ENCODE measurements around the gene SH3BP1. TPM values are rescaled to one million over a fixed set of nuclear protein-coding genes. Genes with fewer than 3 reads are reported as not detected.
A peak's percentile ranks its signal among the peaks of the same experiment; 100 is the strongest.

Gene SH3BP1
- total and polyA plus RNA-seq, 7 experiments from 2014 or later: 12.9 to 157 (median 80.4) TPM

DNA sequence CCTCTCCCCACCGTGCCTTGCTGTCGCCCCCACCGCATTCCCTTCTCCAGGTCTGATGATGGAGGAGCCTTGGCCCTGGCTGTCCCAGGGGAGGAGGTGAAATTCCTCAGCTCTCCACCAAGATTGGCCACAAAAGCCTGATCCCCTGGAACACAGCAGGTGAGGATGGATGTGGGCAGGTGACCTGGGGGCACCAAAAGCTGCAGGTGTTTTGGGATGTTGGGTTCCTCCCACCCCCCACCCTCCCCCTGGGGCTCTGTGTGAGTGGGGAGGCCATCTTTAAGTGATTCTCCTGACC lies 58.0 kb downstream of the SH3BP1 start:
- intact Hi-C loops (cut with micrococcal nuclease): loop anchor here in 1 of 2 donors (2.0 kb wide), 1 partner anchor 49 kb away; no protein-coding TSS in a partner anchor
- Histone ChIP-seq H3K27ac (ENCODE audit: low read depth, low read length) (no peak overlapping the region), H3K4me1 (ENCODE audit: control insufficient read depth in 2 of 2, insufficient read depth in 2 of 2, low read length in 2 of 2) (peaks cover 0 to 14% of the 10 kb centered on the region in 2 donors), H3K9me3 (ENCODE audit: control insufficient read depth in 2 of 3, low read length in 3 of 3) (no peaks in the 10 kb centered on the region), H3K36me3 (ENCODE audit: control insufficient read depth in 2 of 3, insufficient read depth in 3 of 3, low read length in 3 of 3) (peaks cover 0 to 18% (median 0%) of the 10 kb centered on the region in 3 experiments), H3K4me3 (ENCODE audit: low read length) (no peak overlapping the region), H3K27me3 (ENCODE audit: control insufficient read depth in 2 of 2, insufficient read depth in 2 of 2, low read length in 2 of 2) (no peaks in the 10 kb centered on the region)
- Mint-ChIP-seq H3K36me3 (peaks cover under 1 to 15% (median 6%) of the 10 kb centered on the region in 5 donors), H3K9me3 (no peaks in the 10 kb centered on the region), H3K27ac (no peak overlapping the region), H3K4me1 (peaks cover 12 to 23% (median 15%) of the 10 kb centered on the region in 7 donors), H3K27me3 (no peaks in the 10 kb centered on the region), H3K4me3 (no peak overlapping the region)
- ChIA-PET CTCF (no interaction called here), POLR2A (interaction anchor here (0.8 kb wide), 1 partner anchor 39 kb away, joined by 3 read pairs; the partner anchor contains the start of gene PDXP)
- DNase-seq (no peak), ATAC-seq (no peak)

DNA sequence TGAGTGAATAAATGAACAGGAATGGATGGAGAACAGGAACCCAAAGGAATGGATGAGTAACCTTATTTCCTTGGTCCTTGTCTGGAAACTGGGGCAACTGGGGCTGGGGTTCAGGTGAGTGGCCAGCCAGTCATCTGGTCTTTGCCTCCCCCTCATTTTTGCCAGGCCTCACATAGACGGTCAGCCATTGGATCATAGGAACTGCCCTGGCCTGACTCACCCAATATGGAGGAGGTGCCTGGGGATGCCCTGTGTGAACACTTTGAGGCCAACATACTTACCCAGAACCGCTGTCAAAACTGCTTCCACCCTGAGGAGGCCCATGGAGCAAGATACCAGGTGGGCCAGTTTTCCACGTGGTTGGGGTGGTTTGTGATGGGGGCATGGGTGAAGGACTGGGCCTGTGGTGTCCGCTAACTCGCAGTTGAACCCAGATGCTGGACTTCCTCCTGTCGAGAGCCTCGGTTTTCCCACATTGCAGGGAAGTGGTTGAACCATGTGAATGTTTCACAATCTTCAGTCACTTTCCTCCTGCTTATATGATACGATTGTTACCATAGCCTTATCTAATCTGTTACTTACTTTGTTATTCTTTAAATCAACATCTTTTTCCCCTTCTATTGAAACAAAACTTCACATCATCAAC lies 61.8 kb downstream of the SH3BP1 start:
- no peak overlapping the region for H3K27ac Mint-ChIP-seq
- H3K36me3 ChIP-seq (ENCODE audit: control insufficient read depth in 2 of 3, insufficient read depth in 3 of 3, low read length in 3 of 3): peaks cover 0 to 8% (median 0%) of the 10 kb centered on the region in 3 experiments
- no peak overlapping the region for H3K4me3 ChIP-seq (ENCODE audit: low read length)
- H3K9me3 ChIP-seq (ENCODE audit: control insufficient read depth in 2 of 3, low read length in 3 of 3): no peaks in the 10 kb centered on the region
- ChIA-PET POLR2A (no interaction called here), CTCF (no interaction called here)
- no peak overlapping the region for H3K4me3 Mint-ChIP-seq
- no peak overlapping the region for H3K27ac ChIP-seq (ENCODE audit: low read depth, low read length)
- intact Hi-C loops (cut with micrococcal nuclease): no loop called here
- ATAC-seq: no peak
- H3K4me1 Mint-ChIP-seq: peaks cover 5 to 12% (median 9%) of the 10 kb centered on the region in 7 donors
- H3K36me3 Mint-ChIP-seq: peaks cover 0 to 15% (median 3%) of the 10 kb centered on the region in 5 donors
- no peaks in the 10 kb centered on the region for H3K27me3 ChIP-seq (ENCODE audit: control insufficient read depth in 2 of 2, insufficient read depth in 2 of 2, low read length in 2 of 2)
- no peak for DNase-seq
- no peaks in the 10 kb centered on the region for H3K27me3 Mint-ChIP-seq
- H3K4me1 ChIP-seq (ENCODE audit: control insufficient read depth in 2 of 2, insufficient read depth in 2 of 2, low read length in 2 of 2): peaks cover 0 to 6% of the 10 kb centered on the region in 2 donors
- H3K9me3 Mint-ChIP-seq: no peaks in the 10 kb centered on the region

DNA sequence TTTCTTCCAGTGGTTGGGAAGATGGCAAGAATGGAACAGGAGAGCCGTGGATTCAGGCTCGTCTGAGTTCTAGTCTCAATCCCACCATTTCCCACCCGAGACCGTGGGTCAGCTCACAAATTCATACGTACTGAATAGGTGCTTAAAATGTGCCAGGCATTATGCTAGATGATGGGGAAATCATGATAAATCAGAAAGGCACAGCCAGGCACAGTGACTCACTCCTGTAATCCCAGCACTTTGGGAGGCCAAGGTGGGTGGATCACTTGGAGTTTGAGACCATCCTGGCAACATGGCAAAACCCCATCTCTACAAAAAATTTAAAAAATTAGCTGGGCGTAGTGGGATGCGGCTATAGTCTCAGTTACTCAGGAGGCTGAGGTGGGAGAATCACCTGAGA lies 64.4 kb downstream of the SH3BP1 start:
- ATAC-seq: no peak
- peaks cover 0 to 15% (median 3%) of the 10 kb centered on the region in 5 donors for H3K36me3 Mint-ChIP-seq
- H3K27me3 ChIP-seq (ENCODE audit: control insufficient read depth in 2 of 2, insufficient read depth in 2 of 2, low read length in 2 of 2): no peaks in the 10 kb centered on the region
- H3K27me3 Mint-ChIP-seq: no peaks in the 10 kb centered on the region
- ChIA-PET POLR2A (interaction anchor here (0.6 kb wide), 2 partner anchors 8 to 41 kb away, joined by 3 read pairs; no protein-coding TSS in a partner anchor), CTCF (interaction anchor here (0.6 kb wide), 1 partner anchor 21 kb away, joined by 3 read pairs; no protein-coding TSS in a partner anchor)
- no peak for DNase-seq
- intact Hi-C loops (cut with micrococcal nuclease): no loop called here
- H3K4me1 ChIP-seq (ENCODE audit: control insufficient read depth in 2 of 2, insufficient read depth in 2 of 2, low read length in 2 of 2): no peaks in the 10 kb centered on the region
- no peak overlapping the region for H3K27ac ChIP-seq (ENCODE audit: low read depth, low read length)
- no peak overlapping the region for H3K27ac Mint-ChIP-seq
- no peak overlapping the region for H3K4me3 Mint-ChIP-seq
- peaks cover 0 to 8% (median 0%) of the 10 kb centered on the region in 3 experiments for H3K36me3 ChIP-seq (ENCODE audit: control insufficient read depth in 2 of 3, insufficient read depth in 3 of 3, low read length in 3 of 3)
- H3K4me1 Mint-ChIP-seq: peaks cover 0 to 4% (median 0%) of the 10 kb centered on the region in 7 donors
- H3K4me3 ChIP-seq (ENCODE audit: low read length): no peak overlapping the region
- no peaks in the 10 kb centered on the region for H3K9me3 ChIP-seq (ENCODE audit: control insufficient read depth in 2 of 3, low read length in 3 of 3)
- no peaks in the 10 kb centered on the region for H3K9me3 Mint-ChIP-seq

DNA sequence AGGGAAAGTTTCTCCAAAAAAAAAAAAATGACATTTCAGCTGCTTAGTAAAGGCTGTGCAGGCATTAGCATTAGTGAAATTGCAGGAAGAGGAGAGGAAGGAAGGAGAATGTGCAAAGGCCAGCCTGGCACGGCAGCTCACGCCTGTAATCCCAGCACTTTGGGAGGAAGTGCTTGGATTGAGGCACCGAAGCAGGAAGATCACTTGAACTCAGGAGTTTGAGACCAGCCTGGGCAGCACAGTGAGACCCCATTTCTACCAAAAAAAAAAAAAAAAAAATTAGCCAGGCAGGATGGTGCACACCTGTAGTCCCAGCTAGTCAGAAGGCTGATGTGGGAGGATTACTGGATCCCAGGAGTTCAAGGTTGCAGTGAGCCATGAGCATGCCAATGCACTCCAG lies 65.2 kb downstream of the SH3BP1 start:
- Mint-ChIP-seq H3K27me3 (no peaks in the 10 kb centered on the region), H3K27ac (peak overlapping the region in 1 of 9 donors; percentile 32), H3K9me3 (no peaks in the 10 kb centered on the region), H3K4me1 (peaks cover 0 to 4% (median 0%) of the 10 kb centered on the region in 7 donors), H3K4me3 (no peak overlapping the region), H3K36me3 (peaks cover 0 to 15% (median 3%) of the 10 kb centered on the region in 5 donors)
- CTCF ChIA-PET: no interaction called here
- Histone ChIP-seq H3K4me3 (ENCODE audit: low read length) (no peak overlapping the region), H3K27me3 (ENCODE audit: control insufficient read depth in 2 of 2, insufficient read depth in 2 of 2, low read length in 2 of 2) (no peaks in the 10 kb centered on the region), H3K4me1 (ENCODE audit: control insufficient read depth in 2 of 2, insufficient read depth in 2 of 2, low read length in 2 of 2) (no peaks in the 10 kb centered on the region), H3K27ac (ENCODE audit: low read depth, low read length) (no peak overlapping the region), H3K9me3 (ENCODE audit: control insufficient read depth in 2 of 3, low read length in 3 of 3) (no peaks in the 10 kb centered on the region), H3K36me3 (ENCODE audit: control insufficient read depth in 2 of 3, insufficient read depth in 3 of 3, low read length in 3 of 3) (peaks cover 0 to 8% (median 0%) of the 10 kb centered on the region in 3 experiments)
- POLR2A ChIA-PET: no interaction called here
- DNase-seq (no peak), ATAC-seq (no peak)
- intact Hi-C loops (cut with micrococcal nuclease): no loop called here

DNA sequence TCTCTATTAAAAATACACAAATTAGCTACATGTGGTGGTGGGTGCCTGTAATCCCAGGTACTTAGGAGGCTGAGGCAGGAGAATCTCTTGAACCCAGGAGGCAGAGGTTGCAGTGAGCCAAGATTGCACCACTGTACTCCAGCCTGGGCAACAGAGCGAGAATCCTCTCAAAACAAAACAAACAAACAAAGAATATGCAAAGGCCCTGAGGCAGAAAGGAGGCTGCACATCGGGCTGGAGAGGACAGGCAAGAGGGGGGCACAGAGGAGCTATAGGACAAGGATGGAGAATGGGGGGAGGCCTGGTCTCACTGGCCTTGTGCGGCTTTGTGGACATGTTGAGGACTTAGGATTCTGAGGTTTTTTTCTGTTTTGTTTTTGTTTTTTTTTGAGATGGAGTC lies 65.7 kb downstream of the SH3BP1 start:
- CTCF ChIA-PET: no interaction called here
- H3K9me3 Mint-ChIP-seq: no peaks in the 10 kb centered on the region
- ATAC-seq: no peak
- no peak overlapping the region for H3K4me3 Mint-ChIP-seq
- Histone ChIP-seq H3K27ac (ENCODE audit: low read depth, low read length) (no peak overlapping the region), H3K4me3 (ENCODE audit: low read length) (no peak overlapping the region), H3K9me3 (ENCODE audit: control insufficient read depth in 2 of 3, low read length in 3 of 3) (no peaks in the 10 kb centered on the region), H3K27me3 (ENCODE audit: control insufficient read depth in 2 of 2, insufficient read depth in 2 of 2, low read length in 2 of 2) (no peaks in the 10 kb centered on the region), H3K36me3 (ENCODE audit: control insufficient read depth in 2 of 3, insufficient read depth in 3 of 3, low read length in 3 of 3) (peaks cover 0 to 8% (median 0%) of the 10 kb centered on the region in 3 experiments), H3K4me1 (ENCODE audit: control insufficient read depth in 2 of 2, insufficient read depth in 2 of 2, low read length in 2 of 2) (no peaks in the 10 kb centered on the region)
- intact Hi-C loops (cut with micrococcal nuclease): no loop called here
- H3K27ac Mint-ChIP-seq: no peak overlapping the region
- POLR2A ChIA-PET: no interaction called here
- peaks cover 0 to 15% (median 3%) of the 10 kb centered on the region in 5 donors for H3K36me3 Mint-ChIP-seq
- H3K27me3 Mint-ChIP-seq: no peaks in the 10 kb centered on the region
- DNase-seq: no peak
- peaks cover 0 to 4% (median 0%) of the 10 kb centered on the region in 7 donors for H3K4me1 Mint-ChIP-seq

Other genes with a start within 250 kb of the SH3BP1 start
- under 1 TPM; 0.10 to 0.66 (median 0.57) TPM for gene ELFN2, start 212.2 kb upstream of the SH3BP1 start, total RNA-seq
- not detected for gene ELFN2, start 212.2 kb upstream of the SH3BP1 start, polyA plus RNA-seq
- gene MFNG, start 153.3 kb upstream of the SH3BP1 start, total RNA-seq: 100 to 1,000 TPM; 146 to 223 (median 203) TPM
- gene MFNG, start 153.3 kb upstream of the SH3BP1 start, polyA plus RNA-seq: 100 to 1,000 TPM; 350 to 449 TPM
- gene CARD10, start 120.3 kb upstream of the SH3BP1 start, total RNA-seq: 1 to 10 TPM in 1 of 5 experiments, under 1 TPM in 3, not detected in 1; 0.13 to 1.0 (median 0.57) TPM
- gene CARD10, start 120.3 kb upstream of the SH3BP1 start, polyA plus RNA-seq: under 1 TPM in 1 of 2 donors, not detected in 1; 0.69 TPM
- 1 to 10 TPM in 1 of 5 experiments, under 1 TPM in 3, not detected in 1; 0.27 to 1.6 (median 0.62) TPM for gene CDC42EP1, start 79.2 kb upstream of the SH3BP1 start, total RNA-seq
- gene CDC42EP1, start 79.2 kb upstream of the SH3BP1 start, polyA plus RNA-seq: not detected
- gene LGALS2, start 59.6 kb upstream of the SH3BP1 start, total RNA-seq: 100 to 1,000 TPM in 1 of 5 experiments, 1 to 10 TPM in 1, not detected in 3; 6.4 to 123 TPM
- under 1 TPM in 1 of 2 donors, not detected in 1; 0.71 TPM for gene LGALS2, start 59.6 kb upstream of the SH3BP1 start, polyA plus RNA-seq
- gene GGA1, start 30.8 kb upstream of the SH3BP1 start, total RNA-seq: 100 to 1,000 TPM in 3 of 5 experiments, 10 to 100 TPM in 2; 64.2 to 124 (median 102) TPM
- gene GGA1, start 30.8 kb upstream of the SH3BP1 start, polyA plus RNA-seq: 10 to 100 TPM; 20.8 to 22.3 TPM
- gene PDXP, start 19.1 kb downstream of the SH3BP1 start, total RNA-seq: 10 to 100 TPM in 1 of 5 experiments, 1 to 10 TPM in 4; 3.9 to 27.4 (median 7.5) TPM
- 1 to 10 TPM; 1.9 to 3.6 TPM for gene PDXP, start 19.1 kb downstream of the SH3BP1 start, polyA plus RNA-seq
- gene LGALS1, start 36.0 kb downstream of the SH3BP1 start, total RNA-seq: 100 to 1,000 TPM in 2 of 5 experiments, 10 to 100 TPM in 3; 23.6 to 969 (median 54.4) TPM
- gene LGALS1, start 36.0 kb downstream of the SH3BP1 start, polyA plus RNA-seq: 10 to 100 TPM; 22.9 to 30.5 TPM
- 10 to 100 TPM; 32.8 to 52.5 (median 45.3) TPM for gene NOL12, start 46.7 kb downstream of the SH3BP1 start, total RNA-seq
- gene NOL12, start 46.7 kb downstream of the SH3BP1 start, polyA plus RNA-seq: 10 to 100 TPM; 42.7 to 48.6 TPM
- 10 to 100 TPM; 15.0 to 43.0 (median 25.7) TPM for gene TRIOBP, start 57.4 kb downstream of the SH3BP1 start, total RNA-seq
- 10 to 100 TPM in 1 of 2 donors, 1 to 10 TPM in 1; 6.7 to 15.4 TPM for gene TRIOBP, start 57.4 kb downstream of the SH3BP1 start, polyA plus RNA-seq
- gene GCAT, start 168.3 kb downstream of the SH3BP1 start, total RNA-seq: 10 to 100 TPM in 1 of 5 experiments, 1 to 10 TPM in 4; 1.1 to 14.6 (median 5.4) TPM
- 1 to 10 TPM; 7.8 to 8.1 TPM for gene GCAT, start 168.3 kb downstream of the SH3BP1 start, polyA plus RNA-seq
- not detected for gene GALR3, start 183.7 kb downstream of the SH3BP1 start, total RNA-seq
- gene GALR3, start 183.7 kb downstream of the SH3BP1 start, polyA plus RNA-seq: not detected
- gene ANKRD54, start 204.7 kb downstream of the SH3BP1 start, total RNA-seq: 10 to 100 TPM; 18.9 to 26.2 (median 20.4) TPM
- gene ANKRD54, start 204.7 kb downstream of the SH3BP1 start, polyA plus RNA-seq: 10 to 100 TPM; 14.3 to 18.5 TPM
- 100 to 1,000 TPM; 383 to 586 (median 525) TPM for gene EIF3L, start 209.8 kb downstream of the SH3BP1 start, total RNA-seq
- gene EIF3L, start 209.8 kb downstream of the SH3BP1 start, polyA plus RNA-seq: 100 to 1,000 TPM; 338 to 419 TPM